Fibroblast of pulmonary artery (primary cell): Measurements from ENCODE around the gene YTHDC1.

Source experiments
- DNase-seq: peaks from one replicate; pipeline ENCODE4 v3.0.0-alpha.2; 2010; ENCODE audit warnings: low read depth
- H3K4me3 ChIP-seq: replicated peaks from 2 replicates; pipeline ENCODE4 v1.5.1; 2011; ENCODE audit warnings: low read depth, mild to moderate bottlenecking, control low read depth, low read length, moderate library complexity
- TF ChIP-seq, protein P1 (sequence below): IDR thresholded peaks from 2 replicates; pipeline ENCODE4 v1.5.1; 2011; ENCODE audit warnings: mild to moderate bottlenecking, control low read depth, low read length, inconsistent platforms; ENCODE audit errors: missing control alignments

YTHDC1 gene

GRCh38 chr4:68358988-68359387, 9.1 kb upstream of the YTHDC1 start:
- TF ChIP-seq, protein P1, sequence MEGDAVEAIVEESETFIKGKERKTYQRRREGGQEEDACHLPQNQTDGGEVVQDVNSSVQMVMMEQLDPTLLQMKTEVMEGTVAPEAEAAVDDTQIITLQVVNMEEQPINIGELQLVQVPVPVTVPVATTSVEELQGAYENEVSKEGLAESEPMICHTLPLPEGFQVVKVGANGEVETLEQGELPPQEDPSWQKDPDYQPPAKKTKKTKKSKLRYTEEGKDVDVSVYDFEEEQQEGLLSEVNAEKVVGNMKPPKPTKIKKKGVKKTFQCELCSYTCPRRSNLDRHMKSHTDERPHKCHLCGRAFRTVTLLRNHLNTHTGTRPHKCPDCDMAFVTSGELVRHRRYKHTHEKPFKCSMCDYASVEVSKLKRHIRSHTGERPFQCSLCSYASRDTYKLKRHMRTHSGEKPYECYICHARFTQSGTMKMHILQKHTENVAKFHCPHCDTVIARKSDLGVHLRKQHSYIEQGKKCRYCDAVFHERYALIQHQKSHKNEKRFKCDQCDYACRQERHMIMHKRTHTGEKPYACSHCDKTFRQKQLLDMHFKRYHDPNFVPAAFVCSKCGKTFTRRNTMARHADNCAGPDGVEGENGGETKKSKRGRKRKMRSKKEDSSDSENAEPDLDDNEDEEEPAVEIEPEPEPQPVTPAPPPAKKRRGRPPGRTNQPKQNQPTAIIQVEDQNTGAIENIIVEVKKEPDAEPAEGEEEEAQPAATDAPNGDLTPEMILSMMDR, result no peak

GRCh38 chr4:68352791-68353190, 2.9 kb upstream of the YTHDC1 start:
- TF ChIP-seq, protein P1, result no peak
- no peak for DNase-seq
- no peak overlapping the region for H3K4me3 ChIP-seq

More at GRCh38 chr4:68358988-68359387, 9.1 kb upstream of the YTHDC1 start:
- H3K4me3 ChIP-seq, result no peak overlapping the region
- DNase-seq, result no peak

- peak overlapping the region; percentile 73 for H3K4me3 ChIP-seq
- TF ChIP-seq, protein P1, result no peak
- peak; percentile 44 for DNase-seq
Observed at GRCh38 chr4:68349279-68349648, 626 bp downstream of the YTHDC1 start.

DNA sequence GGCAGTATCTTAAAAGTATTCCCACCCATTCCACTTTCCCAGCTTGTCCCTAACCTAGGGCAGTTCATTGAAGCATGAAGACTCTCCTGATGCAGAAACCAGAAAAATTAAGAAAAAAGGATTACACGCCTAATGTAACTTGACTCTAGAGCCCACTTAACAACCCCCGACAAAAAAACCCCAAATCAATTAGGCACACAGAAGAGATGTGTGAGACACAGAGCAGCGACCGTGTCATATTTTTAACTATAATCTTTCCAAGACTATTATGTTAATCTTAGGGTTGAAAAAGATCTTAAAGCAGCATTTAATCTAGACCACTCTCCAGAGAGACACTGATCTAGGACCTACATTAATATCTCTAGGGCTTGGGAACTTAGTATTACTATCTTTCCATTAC, 1.3 kb downstream of the YTHDC1 start:
- TF ChIP-seq, protein P1, result no peak
- H3K4me3 ChIP-seq, result peak overlapping the region; percentile 73
- DNase-seq, result no peak

DNA sequence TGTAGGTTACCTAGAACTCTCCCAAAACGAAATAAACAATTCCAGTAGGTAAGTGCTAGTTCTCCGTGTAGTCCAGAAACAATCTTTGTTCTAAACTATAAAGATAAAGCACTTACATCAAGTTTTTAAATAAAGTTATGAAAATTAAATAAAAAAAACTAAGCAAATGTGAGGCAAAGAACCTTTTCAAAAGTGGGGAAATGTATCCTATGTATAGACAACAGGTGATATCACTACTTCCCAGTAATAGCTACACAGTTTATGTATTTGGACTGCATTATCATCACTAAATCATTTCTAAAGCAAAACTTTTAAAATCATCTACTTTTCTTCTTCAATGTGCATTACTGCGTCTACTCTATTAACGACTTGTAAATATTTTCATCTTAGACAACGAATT, 2.0 kb downstream of the YTHDC1 start:
- TF ChIP-seq, protein P1, result no peak

DNA sequence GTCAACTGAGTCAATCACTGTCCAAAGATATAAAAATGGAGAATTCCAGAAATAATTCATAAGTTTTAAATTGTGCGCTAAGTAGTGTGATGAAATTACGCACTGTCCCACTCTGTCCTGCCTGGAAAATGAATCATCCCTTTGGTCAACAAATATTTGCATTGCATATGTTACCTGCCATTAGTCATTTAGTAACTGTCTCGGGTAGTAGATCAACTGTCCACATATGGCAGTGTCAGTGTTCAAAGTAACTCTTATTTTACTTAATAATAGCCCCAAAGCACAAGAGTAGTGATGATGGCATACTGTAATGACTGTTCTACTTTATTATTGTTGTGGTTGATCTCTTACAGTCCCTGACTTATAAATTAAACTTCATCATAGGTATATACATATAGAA, 3.4 kb downstream of the YTHDC1 start:
- H3K4me3 ChIP-seq, result no peak overlapping the region
- DNase-seq, result no peak
- TF ChIP-seq, protein P1, result no peak

More for the DNA sequence above, 2.0 kb downstream of the YTHDC1 start:
- peak overlapping the region; percentile 73 for H3K4me3 ChIP-seq
- no peak for DNase-seq

- TF ChIP-seq, protein P1, result no peak
- DNase-seq, result no peak
- no peak overlapping the region for H3K4me3 ChIP-seq
Observed at GRCh38 chr4:68344785-68345184, 5.1 kb downstream of the YTHDC1 start.
